ENCODE measurements around the gene TBATA.

TBATA gene

DNA sequence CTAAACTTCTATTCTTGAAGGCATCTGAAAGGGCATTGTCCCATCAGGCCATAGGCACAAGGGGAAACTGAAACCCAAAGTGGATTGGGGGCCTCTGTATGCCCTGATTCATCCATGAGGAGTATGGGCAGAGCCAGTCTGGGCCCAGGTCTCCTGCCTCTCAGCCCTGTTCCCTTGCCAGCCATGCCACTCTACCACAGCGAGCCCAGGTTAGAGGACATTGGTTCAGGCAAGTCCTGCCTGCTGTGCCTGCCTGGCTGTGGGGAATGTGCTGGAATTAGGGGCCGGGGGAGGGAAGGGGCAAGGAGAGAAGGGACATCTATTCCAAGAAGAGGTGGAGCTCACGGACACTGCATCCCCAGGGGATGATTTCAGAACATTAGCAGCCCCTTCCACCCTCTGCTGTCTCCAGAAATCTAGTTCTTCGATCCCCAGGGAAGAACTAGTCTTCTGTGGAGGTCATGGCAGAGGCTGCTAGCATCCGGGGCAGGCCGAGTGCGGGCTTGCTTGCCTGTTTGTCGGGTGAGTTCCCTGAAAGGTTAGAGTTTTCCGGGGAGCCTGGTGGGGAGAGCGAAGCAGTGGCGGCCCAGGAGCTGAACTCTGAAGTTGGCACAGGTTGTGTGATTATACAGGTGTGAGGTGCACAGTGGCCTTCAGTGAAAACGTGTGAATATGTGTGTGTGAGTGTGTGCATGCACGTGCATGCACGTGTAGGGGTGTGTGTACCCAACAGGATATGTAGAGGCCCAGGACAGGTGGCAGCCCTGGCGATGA, 37.8 kb downstream of the TBATA start:
- DNase-seq (ENCODE audit: low read depth in 2 of 2, low spot score in 1 of 2): no peak

- no peak for DNase-seq (ENCODE audit: low read depth in 2 of 2, low spot score in 1 of 2)
These were observed 39.6 kb downstream of the TBATA start for GRCh38 chr10:70745555-70745954.

DNA sequence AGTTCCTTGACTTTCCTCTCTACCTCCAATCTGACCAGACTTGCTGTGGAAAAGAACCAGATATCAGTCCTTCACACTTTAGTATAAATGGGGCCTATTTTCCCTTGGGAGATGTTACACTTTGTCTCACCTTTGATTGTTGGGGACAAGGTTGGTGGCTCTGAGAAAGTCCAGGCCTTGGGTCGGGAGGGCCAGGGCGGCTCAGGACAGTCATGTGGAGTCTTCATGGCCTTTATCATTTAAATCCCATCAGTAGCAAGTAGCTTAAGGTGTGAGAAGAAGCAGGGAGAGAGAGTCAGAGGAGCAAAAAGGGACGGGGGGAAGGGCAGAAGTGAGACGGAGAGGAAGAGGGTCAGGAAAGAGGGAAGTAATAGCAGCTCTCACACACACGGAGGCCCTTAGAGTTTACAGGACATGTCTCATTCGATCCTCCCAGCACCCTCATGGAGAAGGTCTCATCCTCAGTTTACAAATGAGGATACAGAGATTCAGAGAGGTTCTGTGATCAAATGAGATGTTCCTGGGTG, 40.5 kb downstream of the TBATA start:
- no peak for DNase-seq (ENCODE audit: low read depth in 2 of 2, low spot score in 1 of 2)

GRCh38 chr10:70743879-70744278, 41.3 kb downstream of the TBATA start:
- no peak for DNase-seq (ENCODE audit: low read depth in 2 of 2, low spot score in 1 of 2)

- DNase-seq (ENCODE audit: low read depth in 2 of 2, low spot score in 1 of 2): no peak
These were observed 41.8 kb downstream of the TBATA start for GRCh38 chr10:70743430-70743788.

GRCh38 chr10:70742537-70743429, 42.4 kb downstream of the TBATA start:
- DNase-seq (ENCODE audit: low read depth in 2 of 2, low spot score in 1 of 2): no peak

- DNase-seq (ENCODE audit: low read depth in 2 of 2, low spot score in 1 of 2): no peak
These were observed 44.5 kb downstream of the TBATA start for GRCh38 chr10:70740406-70741288.

DNA sequence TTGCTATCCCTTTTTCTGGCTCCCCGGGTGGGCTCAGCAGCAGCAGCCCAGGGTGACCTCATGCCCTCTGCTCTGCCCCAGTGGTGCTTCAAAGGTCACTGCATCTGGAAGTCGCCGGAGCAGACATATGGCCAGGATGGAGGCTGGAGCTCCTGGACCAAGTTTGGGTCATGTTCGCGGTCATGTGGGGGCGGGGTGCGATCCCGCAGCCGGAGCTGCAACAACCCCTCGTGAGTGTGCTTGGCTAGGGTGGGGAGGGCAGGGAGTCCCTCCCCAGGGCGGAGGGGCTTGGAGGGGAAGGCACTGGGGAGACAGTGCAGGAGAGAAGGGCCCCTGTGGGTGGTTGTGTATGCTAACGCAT, 46.4 kb downstream of the TBATA start:
- no peak for DNase-seq (ENCODE audit: low read depth in 2 of 2, low spot score in 1 of 2)

DNA sequence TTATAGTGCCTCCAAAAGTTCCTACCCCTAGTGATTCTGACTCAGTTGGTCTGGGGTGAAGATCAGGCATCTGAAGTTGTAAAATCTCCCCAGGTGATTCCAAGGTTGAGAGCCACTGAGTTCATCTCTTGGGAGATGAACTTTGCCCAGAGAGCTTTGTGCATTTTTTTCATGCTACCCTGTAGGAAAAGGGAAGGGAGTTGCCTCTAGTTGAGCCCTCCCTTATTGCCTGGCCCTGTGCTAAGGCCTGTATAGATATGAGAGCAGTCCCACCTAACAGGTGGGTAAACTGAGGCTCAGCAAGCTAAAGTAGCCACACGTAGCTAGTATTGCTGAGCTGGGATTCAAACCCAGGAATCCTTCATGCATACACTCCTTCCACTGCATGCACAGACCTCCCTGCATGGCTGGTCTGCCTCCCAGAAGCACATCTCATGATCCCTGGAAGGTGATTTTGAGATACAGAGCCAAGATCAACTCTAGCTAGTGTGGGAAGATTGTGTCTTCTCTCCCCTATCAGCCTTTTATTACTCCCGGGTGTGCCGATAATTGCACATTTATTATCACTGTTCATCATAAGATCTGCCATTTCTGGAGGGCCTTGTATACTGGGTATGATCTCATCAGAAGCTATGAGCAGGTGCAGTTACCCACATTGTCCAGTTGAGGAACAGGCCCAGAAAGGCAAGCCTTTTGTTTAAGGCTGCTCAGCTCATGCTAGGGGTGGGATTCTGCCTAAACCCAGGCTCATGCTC, 47.0 kb downstream of the TBATA start:
- DNase-seq (ENCODE audit: low read depth in 2 of 2, low spot score in 1 of 2): no peak

DNA sequence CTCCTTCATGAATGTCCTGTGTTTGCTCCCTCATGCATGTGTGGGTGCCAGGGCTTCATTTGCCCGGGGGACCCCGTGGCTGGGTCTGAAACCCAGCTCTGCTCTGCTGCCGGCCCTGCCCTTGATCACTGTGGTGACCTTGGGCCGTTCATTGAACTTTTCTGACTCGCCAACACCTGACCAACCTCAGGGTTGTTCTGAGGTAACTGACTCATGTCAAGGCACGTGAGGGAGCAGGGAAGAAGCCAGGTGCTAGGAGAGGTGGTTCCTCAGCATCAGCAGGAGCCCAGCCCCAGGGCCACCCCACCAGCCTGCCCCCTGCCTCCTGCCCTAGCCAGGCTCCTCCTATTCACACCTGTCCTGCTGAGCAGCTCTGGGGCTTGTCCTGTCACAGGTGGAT, 47.9 kb downstream of the TBATA start:
- DNase-seq (ENCODE audit: low read depth in 2 of 2, low spot score in 1 of 2): no peak

DNA sequence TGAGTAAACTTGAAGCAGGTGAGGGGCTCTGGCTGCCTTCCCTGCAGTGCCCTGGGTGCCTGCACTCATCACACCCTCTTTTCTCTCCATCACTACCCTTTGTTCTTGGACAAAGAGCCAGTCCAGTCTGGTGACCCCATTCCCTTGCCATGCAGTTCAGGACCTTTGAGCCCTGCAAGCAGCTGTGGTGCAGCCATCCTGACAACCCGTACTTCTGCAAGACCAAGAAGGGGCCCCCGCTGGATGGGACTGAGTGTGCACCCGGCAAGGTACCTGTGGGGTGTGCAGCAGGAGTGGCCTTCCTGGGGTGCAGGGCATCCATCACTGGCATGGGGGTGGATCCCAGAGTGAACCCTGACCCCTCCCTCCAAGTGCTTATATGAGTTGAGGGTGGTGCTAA, 48.7 kb downstream of the TBATA start:
- DNase-seq (ENCODE audit: low read depth in 2 of 2, low spot score in 1 of 2): no peak

- no peak for DNase-seq (ENCODE audit: low read depth in 2 of 2, low spot score in 1 of 2)
These were observed 50.0 kb downstream of the TBATA start for GRCh38 chr10:70735161-70735560.

DNA sequence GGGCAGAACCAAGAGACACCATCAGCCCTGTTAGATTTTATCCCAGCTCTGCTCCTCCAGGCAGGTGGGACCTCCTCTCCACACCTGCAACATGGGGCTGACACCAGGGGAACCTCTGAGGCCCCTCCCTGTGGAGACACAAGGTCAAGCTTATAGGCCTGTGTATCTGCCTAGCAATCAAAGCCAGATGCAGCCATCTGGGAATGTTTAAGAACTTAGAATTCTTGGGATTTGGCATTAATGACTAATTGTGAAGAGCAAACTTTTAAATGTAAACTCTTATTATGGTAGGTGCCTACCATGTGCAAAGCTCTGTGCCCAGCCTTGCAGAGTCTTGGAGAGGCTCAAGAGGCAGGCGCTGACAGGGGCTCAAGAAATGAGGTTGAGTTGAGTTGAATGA, 52.1 kb downstream of the TBATA start:
- no peak for DNase-seq (ENCODE audit: low read depth in 2 of 2, low spot score in 1 of 2)

DNA sequence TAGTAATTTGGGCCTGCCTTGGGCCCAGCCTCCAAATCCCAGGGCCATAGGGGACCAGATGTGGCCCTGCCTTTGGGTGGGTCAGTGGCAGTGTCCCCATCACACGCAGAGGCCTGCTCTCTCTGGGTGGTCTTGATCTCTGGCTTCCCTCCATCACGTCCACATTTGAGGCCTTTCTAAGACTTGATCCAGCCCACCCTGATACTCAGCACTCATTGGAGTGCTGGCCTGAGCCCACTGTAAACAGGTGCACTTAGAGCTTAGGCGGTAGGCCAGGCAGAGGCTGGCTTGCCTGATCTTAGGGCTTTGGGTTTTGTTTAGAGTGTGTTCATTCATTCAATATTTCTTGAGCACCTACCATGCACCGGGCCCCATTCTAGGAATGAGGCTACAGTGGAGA, 52.6 kb downstream of the TBATA start:
- no peak for DNase-seq (ENCODE audit: low read depth in 2 of 2, low spot score in 1 of 2)

DNA sequence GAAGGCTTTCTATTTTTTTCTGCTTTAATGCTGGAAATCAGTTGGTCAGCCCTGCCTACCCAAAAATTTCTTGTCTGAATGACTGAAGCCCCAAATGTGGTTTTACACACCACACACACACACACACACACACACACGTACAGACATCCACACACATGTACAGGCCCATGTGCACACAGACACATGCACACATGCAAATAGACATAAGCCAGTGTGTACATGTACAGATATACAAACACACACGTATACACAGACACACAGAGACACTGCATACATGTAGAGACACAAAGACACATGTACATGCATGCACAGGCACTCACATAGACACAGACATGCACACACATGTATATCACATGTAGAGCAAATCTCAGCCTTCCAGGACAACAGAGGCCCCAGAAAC, 54.2 kb downstream of the TBATA start:
- DNase-seq (ENCODE audit: low read depth in 2 of 2, low spot score in 1 of 2): no peak

DNA sequence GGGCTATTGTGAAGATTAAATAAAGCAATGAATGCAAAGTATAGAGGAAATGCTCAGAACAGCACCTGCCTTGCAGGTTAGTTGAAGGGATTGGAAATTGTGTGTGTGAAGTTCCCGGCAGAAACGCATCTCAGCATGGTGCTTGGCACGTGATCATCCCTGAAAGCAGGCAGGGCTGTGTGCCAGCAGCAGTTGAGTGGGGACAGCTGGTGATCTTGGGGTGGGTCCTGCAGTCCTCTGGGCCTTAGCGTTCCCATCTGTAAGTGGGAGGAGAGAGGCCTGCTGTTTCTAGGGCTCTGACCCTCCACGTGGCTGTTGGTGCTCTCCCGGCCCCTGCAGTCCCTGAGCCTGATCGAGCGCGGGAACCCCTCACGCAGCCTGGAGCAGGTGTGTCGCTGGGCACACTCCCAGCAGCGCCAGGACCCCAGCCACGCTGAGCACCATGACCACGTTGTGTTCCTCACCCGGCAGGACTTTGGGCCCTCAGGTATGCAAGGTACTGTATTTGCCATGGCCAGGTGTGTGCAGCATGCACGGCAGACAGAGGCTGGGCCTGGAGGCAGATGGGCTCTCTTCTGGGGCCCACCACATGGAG, 55.3 kb downstream of the TBATA start:
- DNase-seq (ENCODE audit: low read depth in 2 of 2, low spot score in 1 of 2): no peak

- DNase-seq (ENCODE audit: low read depth in 2 of 2, low spot score in 1 of 2): no peak
These were observed 56.8 kb downstream of the TBATA start for GRCh38 chr10:70728328-70728727.

DNA sequence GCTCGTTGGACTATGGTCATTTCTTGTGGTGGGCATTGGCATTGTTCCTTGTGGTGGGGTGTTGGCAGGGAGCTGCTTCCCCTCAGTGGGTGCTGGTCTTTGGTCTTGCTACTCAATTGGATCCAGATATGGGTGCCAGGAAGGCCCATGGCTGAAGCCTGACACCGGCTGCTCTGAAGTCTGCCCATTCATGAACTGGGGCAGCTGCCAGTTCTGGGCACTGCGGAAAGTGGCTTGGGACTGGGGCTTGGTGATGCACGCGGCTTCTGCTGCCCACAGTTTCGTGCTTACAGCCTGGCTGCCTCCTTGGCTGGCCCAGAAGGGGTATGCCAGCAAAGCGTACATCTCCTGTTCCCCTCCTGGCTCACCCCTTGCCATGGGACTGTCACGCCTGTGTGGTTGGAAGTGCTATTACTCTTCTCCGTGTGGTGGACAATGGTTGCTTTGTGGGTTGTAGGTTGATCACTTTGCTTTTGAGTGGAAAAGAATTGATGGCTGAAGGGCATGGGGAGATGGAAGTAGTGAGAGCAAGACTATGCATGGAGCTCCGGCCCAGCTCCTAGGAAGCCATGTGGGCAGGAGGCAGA, 58.2 kb downstream of the TBATA start:
- no peak for DNase-seq (ENCODE audit: low read depth in 2 of 2, low spot score in 1 of 2)

DNA sequence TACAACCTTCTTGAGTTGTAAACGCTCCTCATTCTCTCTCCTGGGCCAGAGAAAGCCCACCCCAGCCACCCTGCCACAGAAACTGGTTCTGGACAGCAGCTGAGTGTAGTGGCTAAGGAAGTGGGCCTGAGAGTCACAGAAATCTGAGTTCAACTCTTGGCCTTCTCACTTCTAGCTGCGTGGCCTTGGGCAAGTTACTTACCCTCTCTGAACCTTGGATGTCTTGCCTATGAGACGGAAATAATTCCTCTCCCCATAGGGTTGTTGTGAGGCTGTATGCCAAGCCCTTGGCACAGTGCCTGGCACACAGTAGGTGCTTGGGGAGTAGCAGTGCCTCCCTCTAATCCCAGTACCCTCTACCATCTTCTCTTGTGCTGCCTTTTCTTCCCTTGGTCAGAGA, 61.4 kb downstream of the TBATA start:
- no peak for DNase-seq (ENCODE audit: low read depth in 2 of 2, low spot score in 1 of 2)

Data from stimulated activated CD8-positive, alpha-beta memory T cell treated with anti-CD3 and anti-CD28 coated beads, Interleukin-4, amount 100 ng/mL, for 4 hours (primary cell).